Fibroblast of lung (primary cell): ENCODE measurements around the gene TSPO.

Experiments used
- EZH2 ChIP-seq: IDR thresholded peaks from 2 replicates; pipeline ENCODE4 v1.5.1; 2012; ENCODE audit warnings: low read length, control low read depth, mild to moderate bottlenecking; ENCODE audit errors: missing control alignments
- TF ChIP-seq, protein P1 (sequence below), 2 donors: IDR thresholded peaks in 1 of 2; conservative IDR thresholded peaks in 1 of 2; 1 replicate in 1 of 2; 2 replicates in 1 of 2; pipeline ENCODE4 v1.5.1; 2011 to 2012; ENCODE audit warnings: low read length in 2 of 2, control low read depth in 1 of 2, inconsistent platforms in 1 of 2, low read depth in 1 of 2, mild to moderate bottlenecking in 1 of 2

GRCh38 chr22:43128928-43129424, 22.4 kb upstream of the TSPO start:
- TF ChIP-seq, protein P1, sequence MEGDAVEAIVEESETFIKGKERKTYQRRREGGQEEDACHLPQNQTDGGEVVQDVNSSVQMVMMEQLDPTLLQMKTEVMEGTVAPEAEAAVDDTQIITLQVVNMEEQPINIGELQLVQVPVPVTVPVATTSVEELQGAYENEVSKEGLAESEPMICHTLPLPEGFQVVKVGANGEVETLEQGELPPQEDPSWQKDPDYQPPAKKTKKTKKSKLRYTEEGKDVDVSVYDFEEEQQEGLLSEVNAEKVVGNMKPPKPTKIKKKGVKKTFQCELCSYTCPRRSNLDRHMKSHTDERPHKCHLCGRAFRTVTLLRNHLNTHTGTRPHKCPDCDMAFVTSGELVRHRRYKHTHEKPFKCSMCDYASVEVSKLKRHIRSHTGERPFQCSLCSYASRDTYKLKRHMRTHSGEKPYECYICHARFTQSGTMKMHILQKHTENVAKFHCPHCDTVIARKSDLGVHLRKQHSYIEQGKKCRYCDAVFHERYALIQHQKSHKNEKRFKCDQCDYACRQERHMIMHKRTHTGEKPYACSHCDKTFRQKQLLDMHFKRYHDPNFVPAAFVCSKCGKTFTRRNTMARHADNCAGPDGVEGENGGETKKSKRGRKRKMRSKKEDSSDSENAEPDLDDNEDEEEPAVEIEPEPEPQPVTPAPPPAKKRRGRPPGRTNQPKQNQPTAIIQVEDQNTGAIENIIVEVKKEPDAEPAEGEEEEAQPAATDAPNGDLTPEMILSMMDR (conservative IDR thresholded peaks at IDR 0.05 in 1 of 2, IDR thresholded peaks at IDR 0.05 in 1 of 2; ENCODE audit: low read depth in 1 of 2, low read length in 2 of 2), result no peak
- TF ChIP-seq EZH2, result no peak
